H9 (cell line): ENCODE data around the gene TTC33. TPM values are rescaled to one million over a fixed set of nuclear protein-coding genes. Genes with fewer than 3 reads are reported as not detected.

Experiments used
- DNase-seq: peaks from one replicate; pipeline ENCODE4 v3.0.0-alpha.2; 2017
- H2AFZ ChIP-seq: one replicate; pipeline ENCODE4 v1.6.1; 2013; ENCODE audit warnings: mild to moderate bottlenecking, low read length, control low read depth, moderate library complexity
- H2AK5ac ChIP-seq: 2 replicates; pipeline ENCODE4 v1.6.1; 2013; ENCODE audit warnings: low read length, control low read depth, mixed read lengths; ENCODE audit not compliant: insufficient read length
- H2BK120ac ChIP-seq: one replicate; pipeline ENCODE4 v1.6.1; 2013; ENCODE audit warnings: low read depth, mild to moderate bottlenecking, low read length, control low read depth, inconsistent platforms; ENCODE audit not compliant: poor library complexity, severe bottlenecking
- H2BK12ac ChIP-seq: 2 replicates; pipeline ENCODE4 v1.6.1; 2013; ENCODE audit warnings: low read length, control low read depth, mixed read lengths, low read depth; ENCODE audit not compliant: insufficient read length
- H2BK15ac ChIP-seq: 2 replicates; pipeline ENCODE4 v1.6.1; 2013; ENCODE audit warnings: low read depth, low read length, control low read depth
- H2BK20ac ChIP-seq: one replicate; pipeline ENCODE4 v1.6.1; 2013; ENCODE audit warnings: low read depth, mild to moderate bottlenecking, low read length, control low read depth, inconsistent platforms; ENCODE audit not compliant: poor library complexity, severe bottlenecking
- H2BK5ac ChIP-seq: 2 replicates; pipeline ENCODE4 v1.6.1; 2013; ENCODE audit warnings: low read length, control low read depth, mixed read lengths; ENCODE audit not compliant: insufficient read length
- H3K14ac ChIP-seq: 2 replicates; pipeline ENCODE4 v1.6.1; 2013; ENCODE audit warnings: low read length, control low read depth; ENCODE audit not compliant: insufficient read depth
- H3K18ac ChIP-seq: 2 replicates; pipeline ENCODE4 v1.6.1; 2013; ENCODE audit warnings: low read depth, mild to moderate bottlenecking, mixed read lengths, low read length, control low read depth; ENCODE audit not compliant: insufficient read length
- H3K23ac ChIP-seq: 2 replicates; pipeline ENCODE4 v1.6.1; 2013; ENCODE audit warnings: low read length, control low read depth, mixed read lengths, low read depth; ENCODE audit not compliant: insufficient read length
- H3K23me2 ChIP-seq: 2 replicates; pipeline ENCODE4 v1.6.1; 2013; ENCODE audit warnings: low read depth, mild to moderate bottlenecking, mixed read lengths, low read length, control low read depth; ENCODE audit not compliant: insufficient read length, poor library complexity, severe bottlenecking
- H3K27ac ChIP-seq: 2 replicates; pipeline ENCODE4 v1.5.1; 2013; ENCODE audit warnings: low read length, control low read depth, mixed read lengths, low read depth; ENCODE audit not compliant: insufficient read length
- H3K27me3 ChIP-seq: 2 replicates; pipeline ENCODE4 v1.6.1; 2013; ENCODE audit warnings: low read length, control low read depth, inconsistent platforms; ENCODE audit not compliant: insufficient read depth
- H3K4ac ChIP-seq: 2 replicates; pipeline ENCODE4 v1.6.1; 2013; ENCODE audit warnings: low read depth, mild to moderate bottlenecking, control low read depth, inconsistent platforms, low read length, moderate library complexity
- H3K4me1 ChIP-seq: 2 replicates; pipeline ENCODE4 v1.6.1; 2013; ENCODE audit warnings: low read length, control low read depth, inconsistent platforms; ENCODE audit not compliant: insufficient read depth
- H3K4me2 ChIP-seq: 2 replicates; pipeline ENCODE4 v1.6.1; 2013; ENCODE audit warnings: low read length, control low read depth, mixed read lengths; ENCODE audit not compliant: insufficient read length, insufficient read depth
- H3K56ac ChIP-seq: 2 replicates; pipeline ENCODE4 v1.6.1; 2013; ENCODE audit warnings: low read depth, mild to moderate bottlenecking, mixed read lengths, low read length, control low read depth; ENCODE audit not compliant: insufficient read length
- H3K79me1 ChIP-seq: 2 replicates; pipeline ENCODE4 v1.6.1; 2013; ENCODE audit warnings: low read depth, mild to moderate bottlenecking, moderate library complexity, low read length, control low read depth, inconsistent platforms; ENCODE audit not compliant: insufficient read depth, poor library complexity, severe bottlenecking
- H3K79me2 ChIP-seq: 2 replicates; pipeline ENCODE4 v1.6.1; 2013; ENCODE audit warnings: low read length, control low read depth, inconsistent platforms; ENCODE audit not compliant: insufficient read depth
- H3K9ac ChIP-seq: 2 replicates; pipeline ENCODE4 v1.6.1; 2013; ENCODE audit warnings: low read length, control low read depth, mixed read lengths; ENCODE audit not compliant: insufficient read length; ENCODE audit errors: extremely low read depth
- H3K9me3 ChIP-seq: one replicate; pipeline ENCODE4 v1.6.1; 2013; ENCODE audit warnings: low read depth, low read length, inconsistent platforms; ENCODE audit not compliant: control insufficient read depth
- H3T11ph ChIP-seq: one replicate; pipeline ENCODE4 v1.6.1; 2013; ENCODE audit warnings: mild to moderate bottlenecking, low read length, control low read depth, inconsistent platforms
- H4K20me1 ChIP-seq: one replicate; pipeline ENCODE4 v1.6.1; 2013; ENCODE audit not compliant: control insufficient read depth, insufficient read length, insufficient read depth
- H4K5ac ChIP-seq: 2 replicates; pipeline ENCODE4 v1.6.1; 2013; ENCODE audit warnings: low read depth, mild to moderate bottlenecking, mixed read lengths, low read length, control low read depth; ENCODE audit not compliant: insufficient read length
- H4K8ac ChIP-seq: replicated peaks from 2 replicates; pipeline ENCODE4 v1.6.1; 2013; ENCODE audit warnings: low read length, control low read depth, mixed read lengths, low read depth; ENCODE audit not compliant: insufficient read length
- H4K91ac ChIP-seq: 2 replicates; pipeline ENCODE4 v1.6.1; 2013; ENCODE audit warnings: low read depth, mild to moderate bottlenecking, moderate library complexity, mixed read lengths, low read length, control low read depth; ENCODE audit not compliant: insufficient read length
- H3K27ac Mint-ChIP-seq, 3 experiments: 2 replicates in 2 of 3; 3 replicates in 1 of 3; pipeline ENCODE4 v1.8.0; 2020 to 2021; ENCODE audit warnings: mixed read lengths in 3 of 3, mild to moderate bottlenecking in 1 of 3, moderate library complexity in 1 of 3
- H3K27me3 Mint-ChIP-seq: 2 replicates; pipeline ENCODE4 v1.8.0; 2021; ENCODE audit warnings: low read depth, mild to moderate bottlenecking, moderate library complexity, mixed read lengths
- H3K36me3 Mint-ChIP-seq, 3 experiments: 2 replicates in 2 of 3; 3 replicates in 1 of 3; pipeline ENCODE4 v1.8.0; 2020 to 2021; ENCODE audit warnings: low read depth in 3 of 3, mixed read lengths in 3 of 3; ENCODE audit not compliant: insufficient read depth in 1 of 3
- H3K4me1 Mint-ChIP-seq, 2 experiments: 2 replicates each; pipeline ENCODE4 v1.8.0; 2020; ENCODE audit warnings: mixed read lengths in 2 of 2
- H3K4me3 Mint-ChIP-seq, 2 experiments: 2 replicates in 1 of 2; 3 replicates in 1 of 2; pipeline ENCODE4 v1.8.0; 2020 to 2021; ENCODE audit warnings: mild to moderate bottlenecking in 2 of 2, mixed read lengths in 2 of 2, moderate library complexity in 1 of 2
- H3K9me3 Mint-ChIP-seq, 2 experiments: 2 replicates in 1 of 2; 3 replicates in 1 of 2; pipeline ENCODE4 v1.8.0; 2020; ENCODE audit warnings: mild to moderate bottlenecking in 2 of 2, mixed read lengths in 2 of 2, moderate library complexity in 1 of 2
- total RNA-seq: library from RNA; stranded (reverse); gene quantifications from 2 replicates; pipeline ENCODE4 v1.2.1, GENCODE V29; 2021
- TF ChIP-seq, protein P1 (sequence below): fragments of 200-600 bp; sonication (generic); conservative IDR thresholded peaks from 3 replicates; pipeline ENCODE4 v1.8.0; 2021; ENCODE audit warnings: antibody characterized with exemption, mild to moderate bottlenecking

TTC33 gene
- total RNA-seq, 1 experiment from 2014 or later, result 7.3 TPM

DNA sequence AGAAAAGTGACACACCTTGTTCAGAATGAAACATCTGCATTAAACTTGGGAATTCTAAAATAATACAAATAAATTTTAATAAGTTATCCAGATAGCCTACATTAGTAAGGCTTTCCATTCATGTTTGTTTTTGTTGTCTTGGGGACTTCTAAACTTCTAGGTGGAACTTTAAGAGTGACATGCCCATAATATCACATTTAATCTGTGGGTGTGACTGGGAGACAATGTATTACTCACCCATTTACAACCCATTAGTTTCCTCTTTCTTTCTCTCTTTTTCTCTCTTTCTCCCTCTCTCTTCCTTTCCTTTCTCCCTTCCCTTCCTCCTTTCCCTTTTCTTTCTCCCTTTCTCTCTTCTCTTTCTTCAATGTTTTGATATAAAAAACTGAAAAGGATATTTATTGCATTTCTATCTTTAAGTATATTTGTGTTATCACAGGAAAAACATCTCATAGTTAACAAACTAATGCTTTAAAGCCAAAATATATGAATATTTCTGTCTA lies 88.5 kb downstream of the TTC33 start:
- Histone ChIP-seq H3K79me2 (no peaks in the 10 kb centered on the region), H3K9ac (no peak overlapping the region), H3K56ac (no peak overlapping the region), H2BK20ac (no peak overlapping the region), H3K4me2 (no peak overlapping the region), H2AFZ (no peak overlapping the region), H3K4ac (no peak overlapping the region), H3K23me2 (no peaks in the 10 kb centered on the region), H3K18ac (no peak overlapping the region), H2AK5ac (no peak overlapping the region), H3K79me1 (no peaks in the 10 kb centered on the region), H2BK120ac (no peak overlapping the region), H4K91ac (no peak overlapping the region), H3K14ac (no peak overlapping the region), H2BK5ac (no peak overlapping the region), H3K4me1 (no peaks in the 10 kb centered on the region), H4K20me1 (no peaks in the 10 kb centered on the region), H3K23ac (no peak overlapping the region), H2BK15ac (no peak overlapping the region), H4K8ac (no peak overlapping the region), H2BK12ac (no peak overlapping the region), H3K27me3 (no peaks in the 10 kb centered on the region), H3T11ph (no peak overlapping the region), H4K5ac (no peak overlapping the region), H3K9me3 (no peaks in the 10 kb centered on the region), H3K27ac (no peak overlapping the region)
- no peaks in the 10 kb centered on the region for H3K9me3 Mint-ChIP-seq
- no peak overlapping the region for H3K4me3 Mint-ChIP-seq
- no peaks in the 10 kb centered on the region for H3K4me1 Mint-ChIP-seq
- H3K27ac Mint-ChIP-seq, result no peak overlapping the region
- H3K36me3 Mint-ChIP-seq, result no peaks in the 10 kb centered on the region
- H3K27me3 Mint-ChIP-seq, result peaks cover 2% of the 10 kb centered on the region; the same call in 1 of the 2 replicates
- TF ChIP-seq, protein P1, sequence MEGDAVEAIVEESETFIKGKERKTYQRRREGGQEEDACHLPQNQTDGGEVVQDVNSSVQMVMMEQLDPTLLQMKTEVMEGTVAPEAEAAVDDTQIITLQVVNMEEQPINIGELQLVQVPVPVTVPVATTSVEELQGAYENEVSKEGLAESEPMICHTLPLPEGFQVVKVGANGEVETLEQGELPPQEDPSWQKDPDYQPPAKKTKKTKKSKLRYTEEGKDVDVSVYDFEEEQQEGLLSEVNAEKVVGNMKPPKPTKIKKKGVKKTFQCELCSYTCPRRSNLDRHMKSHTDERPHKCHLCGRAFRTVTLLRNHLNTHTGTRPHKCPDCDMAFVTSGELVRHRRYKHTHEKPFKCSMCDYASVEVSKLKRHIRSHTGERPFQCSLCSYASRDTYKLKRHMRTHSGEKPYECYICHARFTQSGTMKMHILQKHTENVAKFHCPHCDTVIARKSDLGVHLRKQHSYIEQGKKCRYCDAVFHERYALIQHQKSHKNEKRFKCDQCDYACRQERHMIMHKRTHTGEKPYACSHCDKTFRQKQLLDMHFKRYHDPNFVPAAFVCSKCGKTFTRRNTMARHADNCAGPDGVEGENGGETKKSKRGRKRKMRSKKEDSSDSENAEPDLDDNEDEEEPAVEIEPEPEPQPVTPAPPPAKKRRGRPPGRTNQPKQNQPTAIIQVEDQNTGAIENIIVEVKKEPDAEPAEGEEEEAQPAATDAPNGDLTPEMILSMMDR, result no peak
- DNase-seq, result no peak
